PC-3 (cell line): ENCODE measurements around the gene PKD1L1.
"Not testable (repeated sequence)": the region's sequence is repeated elsewhere in the genome, so short reads cannot be mapped to it uniquely, and the experiment has no call there.

Experiments used
- EZH2phosphoT487 ChIP-seq: fragments of 300-600 bp; sonication (generic); IDR thresholded peaks from 2 replicates; pipeline ENCODE4 v1.6.1; 2018; ENCODE audit warnings: mild to moderate bottlenecking, antibody characterized with exemption, low read length, borderline replicate concordance
- TF ChIP-seq, protein P1 (sequence below): fragments of 300-600 bp; sonication (generic); conservative IDR thresholded peaks from 2 replicates; pipeline ENCODE4 v1.5.1; 2017; ENCODE audit warnings: antibody characterized with exemption, low read depth, mild to moderate bottlenecking, low read length

DNA sequence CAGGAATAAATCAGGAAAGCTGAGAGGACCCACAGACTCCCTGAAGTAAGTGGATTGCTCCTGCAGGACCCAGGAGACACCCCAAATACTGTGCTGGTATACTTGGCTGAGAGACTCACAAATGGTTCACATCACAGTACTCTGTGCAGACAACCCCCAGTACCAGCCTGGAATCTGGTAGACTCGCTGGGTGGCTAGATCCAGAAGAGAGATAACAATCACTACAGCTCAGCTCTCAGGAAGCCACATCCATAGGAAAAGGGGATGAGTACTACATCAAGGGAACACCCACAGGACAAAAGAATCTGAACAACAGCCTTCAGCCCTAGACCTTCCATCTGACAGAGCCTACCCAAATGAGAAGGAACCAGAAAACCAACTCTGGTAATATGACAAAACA, 31.8 kb downstream of the PKD1L1 start:
- TF ChIP-seq, protein P1, sequence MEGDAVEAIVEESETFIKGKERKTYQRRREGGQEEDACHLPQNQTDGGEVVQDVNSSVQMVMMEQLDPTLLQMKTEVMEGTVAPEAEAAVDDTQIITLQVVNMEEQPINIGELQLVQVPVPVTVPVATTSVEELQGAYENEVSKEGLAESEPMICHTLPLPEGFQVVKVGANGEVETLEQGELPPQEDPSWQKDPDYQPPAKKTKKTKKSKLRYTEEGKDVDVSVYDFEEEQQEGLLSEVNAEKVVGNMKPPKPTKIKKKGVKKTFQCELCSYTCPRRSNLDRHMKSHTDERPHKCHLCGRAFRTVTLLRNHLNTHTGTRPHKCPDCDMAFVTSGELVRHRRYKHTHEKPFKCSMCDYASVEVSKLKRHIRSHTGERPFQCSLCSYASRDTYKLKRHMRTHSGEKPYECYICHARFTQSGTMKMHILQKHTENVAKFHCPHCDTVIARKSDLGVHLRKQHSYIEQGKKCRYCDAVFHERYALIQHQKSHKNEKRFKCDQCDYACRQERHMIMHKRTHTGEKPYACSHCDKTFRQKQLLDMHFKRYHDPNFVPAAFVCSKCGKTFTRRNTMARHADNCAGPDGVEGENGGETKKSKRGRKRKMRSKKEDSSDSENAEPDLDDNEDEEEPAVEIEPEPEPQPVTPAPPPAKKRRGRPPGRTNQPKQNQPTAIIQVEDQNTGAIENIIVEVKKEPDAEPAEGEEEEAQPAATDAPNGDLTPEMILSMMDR: not testable (repeated sequence)
- TF ChIP-seq EZH2phosphoT487: not testable (repeated sequence)
